ENCODE measurements around the gene PTPRG. TPM values are rescaled to one million over a fixed set of nuclear protein-coding genes. Genes with fewer than 3 reads are reported as not detected.

PTPRG gene
- total RNA-seq, 2 donors from 2014 or later = 0.31 to 1.3 TPM

- Mint-ChIP-seq H3K4me3 (no peak overlapping the region), H3K27ac (no peak overlapping the region), H3K4me1 (ENCODE audit: low read depth) (no peaks in the 10 kb centered on the region), H3K9me3 (no peaks in the 10 kb centered on the region), H3K27me3 (ENCODE audit: low read depth) (no peaks in the 10 kb centered on the region), H3K36me3 (ENCODE audit: insufficient read depth in 2 of 2) (no peaks in the 10 kb centered on the region)
- ATAC-seq (replicated peaks in 1 of 2) (no peak), DNase-seq (no peak)
Observed at GRCh38 chr3:62065985-62066693, 504.8 kb downstream of the PTPRG start.

GRCh38 chr3:62068337-62068736 is 507.0 kb downstream of the PTPRG start:
- Mint-ChIP-seq H3K27me3 (ENCODE audit: low read depth) (no peaks in the 10 kb centered on the region), H3K9me3 (no peaks in the 10 kb centered on the region)
- ATAC-seq (replicated peaks in 1 of 2) = no peak

GRCh38 chr3:62070891-62071290 is 509.5 kb downstream of the PTPRG start:
- DNase-seq = no peak
- no peak for ATAC-seq (replicated peaks in 1 of 2)
- no peaks in the 10 kb centered on the region for H3K27me3 Mint-ChIP-seq (ENCODE audit: low read depth)
- no peaks in the 10 kb centered on the region for H3K4me1 Mint-ChIP-seq (ENCODE audit: low read depth)
- no peak overlapping the region for H3K4me3 Mint-ChIP-seq
- H3K27ac Mint-ChIP-seq = no peak overlapping the region
- H3K36me3 Mint-ChIP-seq (ENCODE audit: insufficient read depth in 2 of 2) = no peaks in the 10 kb centered on the region
- peaks cover 0 to 2% of the 10 kb centered on the region in 2 donors for H3K9me3 Mint-ChIP-seq

More at GRCh38 chr3:62068337-62068736, 507.0 kb downstream of the PTPRG start:
- no peak for DNase-seq
- H3K4me3 Mint-ChIP-seq = no peak overlapping the region
- H3K27ac Mint-ChIP-seq = no peak overlapping the region
- no peaks in the 10 kb centered on the region for H3K36me3 Mint-ChIP-seq (ENCODE audit: insufficient read depth in 2 of 2)
- H3K4me1 Mint-ChIP-seq (ENCODE audit: low read depth) = no peaks in the 10 kb centered on the region

GRCh38 chr3:62073038-62073437 is 511.7 kb downstream of the PTPRG start:
- H3K4me1 Mint-ChIP-seq (ENCODE audit: low read depth) = no peaks in the 10 kb centered on the region
- no peak for ATAC-seq (replicated peaks in 1 of 2)
- H3K4me3 Mint-ChIP-seq = no peak overlapping the region
- no peaks in the 10 kb centered on the region for H3K36me3 Mint-ChIP-seq (ENCODE audit: insufficient read depth in 2 of 2)
- H3K27me3 Mint-ChIP-seq (ENCODE audit: low read depth) = no peaks in the 10 kb centered on the region
- peaks cover 0 to 2% of the 10 kb centered on the region in 2 donors for H3K9me3 Mint-ChIP-seq
- no peak overlapping the region for H3K27ac Mint-ChIP-seq
- no peak for DNase-seq

GRCh38 chr3:62084558-62084957 is 523.2 kb downstream of the PTPRG start:
- H3K36me3 Mint-ChIP-seq (ENCODE audit: insufficient read depth in 2 of 2) = no peaks in the 10 kb centered on the region
- H3K27me3 Mint-ChIP-seq (ENCODE audit: low read depth) = peaks cover 14% of the 10 kb centered on the region
- no peak overlapping the region for H3K4me3 Mint-ChIP-seq
- no peaks in the 10 kb centered on the region for H3K4me1 Mint-ChIP-seq (ENCODE audit: low read depth)
- no peak for ATAC-seq (replicated peaks in 1 of 2)
- no peak overlapping the region for H3K27ac Mint-ChIP-seq
- H3K9me3 Mint-ChIP-seq = peaks cover 1 to 2% of the 10 kb centered on the region in 2 donors
- DNase-seq = no peak

- Mint-ChIP-seq H3K9me3 (peaks cover 1 to 2% of the 10 kb centered on the region in 2 donors), H3K36me3 (ENCODE audit: insufficient read depth in 2 of 2) (no peaks in the 10 kb centered on the region), H3K27me3 (ENCODE audit: low read depth) (peaks cover 14% of the 10 kb centered on the region), H3K27ac (no peak overlapping the region), H3K4me3 (no peak overlapping the region), H3K4me1 (ENCODE audit: low read depth) (no peaks in the 10 kb centered on the region)
- no peak for DNase-seq
- no peak for ATAC-seq (replicated peaks in 1 of 2)
Observed at GRCh38 chr3:62088472-62089104, 527.2 kb downstream of the PTPRG start.

- Mint-ChIP-seq H3K27ac (no peak overlapping the region), H3K4me1 (ENCODE audit: low read depth) (no peaks in the 10 kb centered on the region), H3K27me3 (ENCODE audit: low read depth) (peaks cover 14% of the 10 kb centered on the region), H3K9me3 (peaks cover 0 to 1% of the 10 kb centered on the region in 2 donors), H3K36me3 (ENCODE audit: insufficient read depth in 2 of 2) (no peaks in the 10 kb centered on the region), H3K4me3 (no peak overlapping the region)
- DNase-seq = no peak
- ATAC-seq (replicated peaks in 1 of 2) = no peak
Observed at GRCh38 chr3:62090066-62090465, 528.7 kb downstream of the PTPRG start.

GRCh38 chr3:62090519-62090918 is 529.1 kb downstream of the PTPRG start:
- H3K4me1 Mint-ChIP-seq (ENCODE audit: low read depth) = no peaks in the 10 kb centered on the region

GRCh38 chr3:62093025-62093424 is 531.7 kb downstream of the PTPRG start:
- H3K4me1 Mint-ChIP-seq (ENCODE audit: low read depth) = no peaks in the 10 kb centered on the region
- H3K27me3 Mint-ChIP-seq (ENCODE audit: low read depth) = peaks cover 8% of the 10 kb centered on the region
- ATAC-seq (replicated peaks in 1 of 2) (no peak), DNase-seq (no peak)
- no peak overlapping the region for H3K4me3 Mint-ChIP-seq
- H3K27ac Mint-ChIP-seq = no peak overlapping the region
- no peaks in the 10 kb centered on the region for H3K36me3 Mint-ChIP-seq (ENCODE audit: insufficient read depth in 2 of 2)
- H3K9me3 Mint-ChIP-seq = no peaks in the 10 kb centered on the region

More at GRCh38 chr3:62090519-62090918, 529.1 kb downstream of the PTPRG start:
- Mint-ChIP-seq H3K27ac (no peak overlapping the region), H3K27me3 (ENCODE audit: low read depth) (peaks cover 14% of the 10 kb centered on the region), H3K4me3 (no peak overlapping the region), H3K9me3 (peaks cover 0 to 1% of the 10 kb centered on the region in 2 donors), H3K36me3 (ENCODE audit: insufficient read depth in 2 of 2) (no peaks in the 10 kb centered on the region)
- DNase-seq = no peak
- ATAC-seq (replicated peaks in 1 of 2) = no peak

- H3K4me1 Mint-ChIP-seq (ENCODE audit: low read depth) = no peaks in the 10 kb centered on the region
- H3K27ac Mint-ChIP-seq = no peak overlapping the region
- no peak for DNase-seq
- no peaks in the 10 kb centered on the region for H3K27me3 Mint-ChIP-seq (ENCODE audit: low read depth)
- no peak overlapping the region for H3K4me3 Mint-ChIP-seq
- no peaks in the 10 kb centered on the region for H3K36me3 Mint-ChIP-seq (ENCODE audit: insufficient read depth in 2 of 2)
- no peak for ATAC-seq (replicated peaks in 1 of 2)
- no peaks in the 10 kb centered on the region for H3K9me3 Mint-ChIP-seq
Observed at GRCh38 chr3:62094461-62094860, 533.1 kb downstream of the PTPRG start.

- Mint-ChIP-seq H3K9me3 (no peaks in the 10 kb centered on the region), H3K4me1 (ENCODE audit: low read depth) (no peaks in the 10 kb centered on the region), H3K4me3 (no peak overlapping the region), H3K36me3 (ENCODE audit: insufficient read depth in 2 of 2) (no peaks in the 10 kb centered on the region), H3K27me3 (ENCODE audit: low read depth) (no peaks in the 10 kb centered on the region), H3K27ac (no peak overlapping the region)
- no peak for DNase-seq
- ATAC-seq (replicated peaks in 1 of 2) = no peak
Observed at GRCh38 chr3:62095080-62095479, 533.7 kb downstream of the PTPRG start.

- no peaks in the 10 kb centered on the region for H3K9me3 Mint-ChIP-seq
- H3K27me3 Mint-ChIP-seq (ENCODE audit: low read depth) = no peaks in the 10 kb centered on the region
- no peaks in the 10 kb centered on the region for H3K4me1 Mint-ChIP-seq (ENCODE audit: low read depth)
- no peaks in the 10 kb centered on the region for H3K36me3 Mint-ChIP-seq (ENCODE audit: insufficient read depth in 2 of 2)
- DNase-seq (no peak), ATAC-seq (replicated peaks in 1 of 2) (no peak)
- no peak overlapping the region for H3K4me3 Mint-ChIP-seq
- H3K27ac Mint-ChIP-seq = no peak overlapping the region
Observed at GRCh38 chr3:62095756-62096155, 534.4 kb downstream of the PTPRG start.

- Mint-ChIP-seq H3K4me1 (ENCODE audit: low read depth) (no peaks in the 10 kb centered on the region), H3K9me3 (no peaks in the 10 kb centered on the region), H3K27ac (no peak overlapping the region), H3K27me3 (ENCODE audit: low read depth) (no peaks in the 10 kb centered on the region), H3K4me3 (no peak overlapping the region), H3K36me3 (ENCODE audit: insufficient read depth in 2 of 2) (no peaks in the 10 kb centered on the region)
- DNase-seq = no peak
- no peak for ATAC-seq (replicated peaks in 1 of 2)
Observed at GRCh38 chr3:62096521-62096920, 535.1 kb downstream of the PTPRG start.

GRCh38 chr3:62097121-62097520 is 535.8 kb downstream of the PTPRG start:
- H3K4me3 Mint-ChIP-seq = no peak overlapping the region
- DNase-seq (no peak), ATAC-seq (replicated peaks in 1 of 2) (no peak)
- no peaks in the 10 kb centered on the region for H3K36me3 Mint-ChIP-seq (ENCODE audit: insufficient read depth in 2 of 2)
- no peaks in the 10 kb centered on the region for H3K9me3 Mint-ChIP-seq
- no peaks in the 10 kb centered on the region for H3K27me3 Mint-ChIP-seq (ENCODE audit: low read depth)
- no peaks in the 10 kb centered on the region for H3K4me1 Mint-ChIP-seq (ENCODE audit: low read depth)
- H3K27ac Mint-ChIP-seq = no peak overlapping the region

All from activated T-cell treated with anti-CD3 and anti-CD28 coated beads, Interleukin-2, amount 50 U/mL, for 72 hours (primary cell).